SU-DHL-6 (cell line): ENCODE measurements around the gene PTPN1.

Experiments
- CTCF ChIP-seq: fragments of 200-600 bp; sonication (generic); IDR thresholded peaks from one replicate; pipeline ENCODE4 v1.5.1; 2017; ENCODE audit warnings: antibody characterized with exemption, mild to moderate bottlenecking, low read length, moderate library complexity; ENCODE audit not compliant: insufficient read depth, poor library complexity, severe bottlenecking
- EZH2phosphoT487 ChIP-seq: fragments of 200-600 bp; sonication (generic), shearing (Covaris generic); conservative IDR thresholded peaks from 2 replicates; pipeline ENCODE4 v1.6.1; 2018; ENCODE audit warnings: mild to moderate bottlenecking, antibody characterized with exemption, low read length, moderate library complexity, mixed read lengths

- TF ChIP-seq CTCF (no peak), EZH2phosphoT487 (no peak)
Observed at GRCh38 chr20:50482396-50482981, 27.7 kb upstream of the PTPN1 start.
